ENCODE results near the gene ZNF280B. TPM values are rescaled to one million over a fixed set of nuclear protein-coding genes. Genes with fewer than 3 reads are reported as not detected.
"Not testable (repeated sequence)": the region's sequence is repeated elsewhere in the genome, so short reads cannot be mapped to it uniquely, and the experiment has no call there.

ZNF280B gene
- polyA plus RNA-seq, 2 donors: 0.05 TPM; not detected in 1

GRCh38 chr22:22526125-22526912, 17.8 kb upstream of the ZNF280B start:
- H3K27ac ChIP-seq (ENCODE audit: low read depth in 2 of 2, low read length in 1 of 2): no peak overlapping the region

GRCh38 chr22:22523494-22523893, 15.0 kb upstream of the ZNF280B start:
- Histone ChIP-seq H3K27ac (ENCODE audit: low read depth in 2 of 2, low read length in 1 of 2) (no peak overlapping the region), H3K4me3 (ENCODE audit: low read depth in 1 of 2, low read length in 2 of 2) (no peak overlapping the region), H3K36me3 (ENCODE audit: control insufficient read depth in 2 of 2, insufficient read depth in 2 of 2, low read length in 1 of 2) (no peaks in the 10 kb centered on the region), H3K9me3 (ENCODE audit: control insufficient read depth in 2 of 2, insufficient read depth in 1 of 2, low read depth in 1 of 2, low read length in 1 of 2) (no peaks in the 10 kb centered on the region), H3K27me3 (ENCODE audit: control insufficient read depth in 1 of 2, insufficient read depth in 2 of 2, low read length in 2 of 2) (no peaks in the 10 kb centered on the region), H3K4me1 (ENCODE audit: control insufficient read depth in 2 of 2, insufficient read depth in 2 of 2, low read length in 1 of 2) (no peaks in the 10 kb centered on the region)
- 68 to 79% methylated on average over 6 of the region's 6 CpGs for WGBS, 2 donors

More at GRCh38 chr22:22526125-22526912, 17.8 kb upstream of the ZNF280B start:
- Histone ChIP-seq H3K36me3 (ENCODE audit: control insufficient read depth in 2 of 2, insufficient read depth in 2 of 2, low read length in 1 of 2) (no peaks in the 10 kb centered on the region), H3K4me1 (ENCODE audit: control insufficient read depth in 2 of 2, insufficient read depth in 2 of 2, low read length in 1 of 2) (no peaks in the 10 kb centered on the region), H3K9me3 (ENCODE audit: control insufficient read depth in 2 of 2, insufficient read depth in 1 of 2, low read depth in 1 of 2, low read length in 1 of 2) (no peaks in the 10 kb centered on the region), H3K27me3 (ENCODE audit: control insufficient read depth in 1 of 2, insufficient read depth in 2 of 2, low read length in 2 of 2) (no peaks in the 10 kb centered on the region), H3K4me3 (ENCODE audit: low read depth in 1 of 2, low read length in 2 of 2) (no peak overlapping the region)
- WGBS, 2 donors: 72 to 79% methylated on average over 4 of the region's 4 CpGs

GRCh38 chr22:22521631-22522030, 13.1 kb upstream of the ZNF280B start:
- Histone ChIP-seq H3K27ac (ENCODE audit: low read depth in 2 of 2, low read length in 1 of 2) (no peak overlapping the region), H3K4me1 (ENCODE audit: control insufficient read depth in 2 of 2, insufficient read depth in 2 of 2, low read length in 1 of 2) (no peaks in the 10 kb centered on the region), H3K36me3 (ENCODE audit: control insufficient read depth in 2 of 2, insufficient read depth in 2 of 2, low read length in 1 of 2) (no peaks in the 10 kb centered on the region), H3K27me3 (ENCODE audit: control insufficient read depth in 1 of 2, insufficient read depth in 2 of 2, low read length in 2 of 2) (no peaks in the 10 kb centered on the region), H3K9me3 (ENCODE audit: control insufficient read depth in 2 of 2, insufficient read depth in 1 of 2, low read depth in 1 of 2, low read length in 1 of 2) (no peaks in the 10 kb centered on the region), H3K4me3 (ENCODE audit: low read depth in 1 of 2, low read length in 2 of 2) (no peak overlapping the region)
- WGBS, 2 donors: 60 to 77% methylated on average over 8 of the region's 8 CpGs

- no peaks in the 10 kb centered on the region for H3K27me3 ChIP-seq (ENCODE audit: control insufficient read depth in 1 of 2, insufficient read depth in 2 of 2, low read length in 2 of 2)
- no peaks in the 10 kb centered on the region for H3K9me3 ChIP-seq (ENCODE audit: control insufficient read depth in 2 of 2, insufficient read depth in 1 of 2, low read depth in 1 of 2, low read length in 1 of 2)
- H3K4me1 ChIP-seq (ENCODE audit: control insufficient read depth in 2 of 2, insufficient read depth in 2 of 2, low read length in 1 of 2): no peaks in the 10 kb centered on the region
- H3K27ac ChIP-seq (ENCODE audit: low read depth in 2 of 2, low read length in 1 of 2): no peak overlapping the region
- H3K36me3 ChIP-seq (ENCODE audit: control insufficient read depth in 2 of 2, insufficient read depth in 2 of 2, low read length in 1 of 2): no peaks in the 10 kb centered on the region
- H3K4me3 ChIP-seq (ENCODE audit: low read depth in 1 of 2, low read length in 2 of 2): no peak overlapping the region
- 63 to 66% methylated on average over 12 of the region's 12 CpGs for WGBS, 2 donors
Observed at GRCh38 chr22:22520667-22521602, 12.4 kb upstream of the ZNF280B start.

GRCh38 chr22:22520020-22520656, 11.6 kb upstream of the ZNF280B start, which contains the start of gene ZNF280A:
Gene ZNF280A, minus strand, starts transcription at chr22:22520270. Its CDS starts 4,640 bp downstream, at chr22:22515630.
- H3K36me3 ChIP-seq (ENCODE audit: control insufficient read depth in 2 of 2, insufficient read depth in 2 of 2, low read length in 1 of 2): no peaks in the 10 kb centered on the region
- H3K4me3 ChIP-seq (ENCODE audit: low read depth in 1 of 2, low read length in 2 of 2): no peak within 1 kb of the TSS
- 64 to 71% methylated on average over 12 of the region's 12 CpGs for WGBS, 2 donors
- no peak within 1 kb of the TSS for H3K27ac ChIP-seq (ENCODE audit: low read depth in 2 of 2, low read length in 1 of 2)
- H3K9me3 ChIP-seq (ENCODE audit: control insufficient read depth in 2 of 2, insufficient read depth in 1 of 2, low read depth in 1 of 2, low read length in 1 of 2): no peaks in the 10 kb centered on the region
- H3K4me1 ChIP-seq (ENCODE audit: control insufficient read depth in 2 of 2, insufficient read depth in 2 of 2, low read length in 1 of 2): no peaks in the 10 kb centered on the region
- no peaks in the 10 kb centered on the region for H3K27me3 ChIP-seq (ENCODE audit: control insufficient read depth in 1 of 2, insufficient read depth in 2 of 2, low read length in 2 of 2)

- Histone ChIP-seq H3K27ac (ENCODE audit: low read depth in 2 of 2, low read length in 1 of 2) (no peak overlapping the region), H3K27me3 (ENCODE audit: control insufficient read depth in 1 of 2, insufficient read depth in 2 of 2, low read length in 2 of 2) (no peaks in the 10 kb centered on the region), H3K36me3 (ENCODE audit: control insufficient read depth in 2 of 2, insufficient read depth in 2 of 2, low read length in 1 of 2) (no peaks in the 10 kb centered on the region), H3K4me1 (ENCODE audit: control insufficient read depth in 2 of 2, insufficient read depth in 2 of 2, low read length in 1 of 2) (no peaks in the 10 kb centered on the region), H3K9me3 (ENCODE audit: control insufficient read depth in 2 of 2, insufficient read depth in 1 of 2, low read depth in 1 of 2, low read length in 1 of 2) (no peaks in the 10 kb centered on the region), H3K4me3 (ENCODE audit: low read depth in 1 of 2, low read length in 2 of 2) (no peak overlapping the region)
- 54 to 61% methylated on average over 5 of the region's 5 CpGs for WGBS, 2 donors
Observed at GRCh38 chr22:22519591-22519990, 11.0 kb upstream of the ZNF280B start.

- Histone ChIP-seq H3K4me1 (ENCODE audit: control insufficient read depth in 2 of 2, insufficient read depth in 2 of 2, low read length in 1 of 2) (no peaks in the 10 kb centered on the region), H3K27ac (ENCODE audit: low read depth in 2 of 2, low read length in 1 of 2) (no peak overlapping the region), H3K4me3 (ENCODE audit: low read depth in 1 of 2, low read length in 2 of 2) (no peak overlapping the region), H3K36me3 (ENCODE audit: control insufficient read depth in 2 of 2, insufficient read depth in 2 of 2, low read length in 1 of 2) (no peaks in the 10 kb centered on the region), H3K9me3 (ENCODE audit: control insufficient read depth in 2 of 2, insufficient read depth in 1 of 2, low read depth in 1 of 2, low read length in 1 of 2) (no peaks in the 10 kb centered on the region), H3K27me3 (ENCODE audit: control insufficient read depth in 1 of 2, insufficient read depth in 2 of 2, low read length in 2 of 2) (peaks cover 0 to 3% of the 10 kb centered on the region in 2 donors)
- 63 to 65% methylated on average over 4 of the region's 4 CpGs for WGBS, 2 donors
Observed at GRCh38 chr22:22516992-22517391, 8.4 kb upstream of the ZNF280B start.

GRCh38 chr22:22515890-22516289, 7.3 kb upstream of the ZNF280B start:
- H3K27me3 ChIP-seq (ENCODE audit: control insufficient read depth in 1 of 2, insufficient read depth in 2 of 2, low read length in 2 of 2): peaks cover 0 to 3% of the 10 kb centered on the region in 2 donors

GRCh38 chr22:22514431-22514830, 5.9 kb upstream of the ZNF280B start:
- not testable (repeated sequence) for H3K27ac ChIP-seq (ENCODE audit: low read depth in 2 of 2, low read length in 1 of 2); H3K27me3 ChIP-seq (ENCODE audit: control insufficient read depth in 1 of 2, insufficient read depth in 2 of 2, low read length in 2 of 2); H3K36me3 ChIP-seq (ENCODE audit: control insufficient read depth in 2 of 2, insufficient read depth in 2 of 2, low read length in 1 of 2); H3K9me3 ChIP-seq (ENCODE audit: control insufficient read depth in 2 of 2, insufficient read depth in 1 of 2, low read depth in 1 of 2, low read length in 1 of 2); H3K4me1 ChIP-seq (ENCODE audit: control insufficient read depth in 2 of 2, insufficient read depth in 2 of 2, low read length in 1 of 2); H3K4me3 ChIP-seq (ENCODE audit: low read depth in 1 of 2, low read length in 2 of 2)
- WGBS, 2 donors: 55 to 65% methylated on average over 8 of the region's 8 CpGs

More at GRCh38 chr22:22515890-22516289, 7.3 kb upstream of the ZNF280B start:
- H3K4me3 ChIP-seq (ENCODE audit: low read depth in 1 of 2, low read length in 2 of 2): no peak overlapping the region
- no peaks in the 10 kb centered on the region for H3K9me3 ChIP-seq (ENCODE audit: control insufficient read depth in 2 of 2, insufficient read depth in 1 of 2, low read depth in 1 of 2, low read length in 1 of 2)
- no peaks in the 10 kb centered on the region for H3K36me3 ChIP-seq (ENCODE audit: control insufficient read depth in 2 of 2, insufficient read depth in 2 of 2, low read length in 1 of 2)
- H3K4me1 ChIP-seq (ENCODE audit: control insufficient read depth in 2 of 2, insufficient read depth in 2 of 2, low read length in 1 of 2): no peaks in the 10 kb centered on the region
- H3K27ac ChIP-seq (ENCODE audit: low read depth in 2 of 2, low read length in 1 of 2): no peak overlapping the region

Data from esophagus (tissue), 2 donors.